ENCODE measurements around the gene BMI1. TPM values are rescaled to one million over a fixed set of nuclear protein-coding genes. Genes with fewer than 3 reads are reported as not detected.

Gene BMI1
- total RNA-seq, 1 experiment from 2014 or later, result 3.4 TPM

DNA sequence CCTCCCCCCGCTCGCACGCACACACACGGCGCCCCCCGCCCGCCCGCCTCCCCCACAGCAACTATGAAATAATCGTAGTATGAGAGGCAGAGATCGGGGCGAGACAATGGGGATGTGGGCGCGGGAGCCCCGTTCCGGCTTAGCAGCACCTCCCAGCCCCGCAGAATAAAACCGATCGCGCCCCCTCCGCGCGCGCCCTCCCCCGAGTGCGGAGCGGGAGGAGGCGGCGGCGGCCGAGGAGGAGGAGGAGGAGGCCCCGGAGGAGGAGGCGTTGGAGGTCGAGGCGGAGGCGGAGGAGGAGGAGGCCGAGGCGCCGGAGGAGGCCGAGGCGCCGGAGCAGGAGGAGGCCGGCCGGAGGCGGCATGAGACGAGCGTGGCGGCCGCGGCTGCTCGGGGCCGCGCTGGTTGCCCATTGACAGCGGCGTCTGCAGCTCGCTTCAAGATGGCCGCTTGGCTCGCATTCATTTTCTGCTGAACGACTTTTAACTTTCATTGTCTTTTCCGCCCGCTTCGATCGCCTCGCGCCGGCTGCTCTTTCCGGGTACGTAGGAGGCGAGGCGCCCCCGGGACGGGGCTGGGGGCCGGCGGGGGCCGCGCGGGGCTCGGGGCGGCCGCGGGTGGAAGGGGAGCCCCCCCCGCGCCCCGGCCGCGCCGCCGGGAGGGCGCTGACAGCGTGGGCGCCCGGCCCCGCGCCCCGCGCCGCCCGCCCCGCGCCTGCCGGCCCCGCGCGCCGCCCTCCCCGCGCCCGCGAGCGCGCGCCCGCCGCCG is 441 bp downstream of the BMI1 start:
- ChIA-PET POLR2A (no interaction called here), CTCF (interaction anchor here (0.6 kb wide), 1 partner anchor 218 kb away, joined by 3 read pairs; no protein-coding TSS in a partner anchor)
- TF ChIP-seq SOX15 (CRISPR knock-in tag; IDR thresholded peaks at IDR 0.05) (no peak), ZNF263 (CRISPR knock-in tag; IDR thresholded peaks at IDR 0.05; ENCODE audit: low read depth) (peak; percentile 78), NFATC4 (CRISPR knock-in tag; IDR thresholded peaks at IDR 0.05) (no peak)
- TF ChIP-seq, protein P1, sequence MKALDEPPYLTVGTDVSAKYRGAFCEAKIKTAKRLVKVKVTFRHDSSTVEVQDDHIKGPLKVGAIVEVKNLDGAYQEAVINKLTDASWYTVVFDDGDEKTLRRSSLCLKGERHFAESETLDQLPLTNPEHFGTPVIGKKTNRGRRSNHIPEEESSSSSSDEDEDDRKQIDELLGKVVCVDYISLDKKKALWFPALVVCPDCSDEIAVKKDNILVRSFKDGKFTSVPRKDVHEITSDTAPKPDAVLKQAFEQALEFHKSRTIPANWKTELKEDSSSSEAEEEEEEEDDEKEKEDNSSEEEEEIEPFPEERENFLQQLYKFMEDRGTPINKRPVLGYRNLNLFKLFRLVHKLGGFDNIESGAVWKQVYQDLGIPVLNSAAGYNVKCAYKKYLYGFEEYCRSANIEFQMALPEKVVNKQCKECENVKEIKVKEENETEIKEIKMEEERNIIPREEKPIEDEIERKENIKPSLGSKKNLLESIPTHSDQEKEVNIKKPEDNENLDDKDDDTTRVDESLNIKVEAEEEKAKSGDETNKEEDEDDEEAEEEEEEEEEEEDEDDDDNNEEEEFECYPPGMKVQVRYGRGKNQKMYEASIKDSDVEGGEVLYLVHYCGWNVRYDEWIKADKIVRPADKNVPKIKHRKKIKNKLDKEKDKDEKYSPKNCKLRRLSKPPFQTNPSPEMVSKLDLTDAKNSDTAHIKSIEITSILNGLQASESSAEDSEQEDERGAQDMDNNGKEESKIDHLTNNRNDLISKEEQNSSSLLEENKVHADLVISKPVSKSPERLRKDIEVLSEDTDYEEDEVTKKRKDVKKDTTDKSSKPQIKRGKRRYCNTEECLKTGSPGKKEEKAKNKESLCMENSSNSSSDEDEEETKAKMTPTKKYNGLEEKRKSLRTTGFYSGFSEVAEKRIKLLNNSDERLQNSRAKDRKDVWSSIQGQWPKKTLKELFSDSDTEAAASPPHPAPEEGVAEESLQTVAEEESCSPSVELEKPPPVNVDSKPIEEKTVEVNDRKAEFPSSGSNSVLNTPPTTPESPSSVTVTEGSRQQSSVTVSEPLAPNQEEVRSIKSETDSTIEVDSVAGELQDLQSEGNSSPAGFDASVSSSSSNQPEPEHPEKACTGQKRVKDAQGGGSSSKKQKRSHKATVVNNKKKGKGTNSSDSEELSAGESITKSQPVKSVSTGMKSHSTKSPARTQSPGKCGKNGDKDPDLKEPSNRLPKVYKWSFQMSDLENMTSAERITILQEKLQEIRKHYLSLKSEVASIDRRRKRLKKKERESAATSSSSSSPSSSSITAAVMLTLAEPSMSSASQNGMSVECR (CRISPR knock-in tag; IDR thresholded peaks at IDR 0.05; ENCODE audit: borderline replicate concordance), result peak; percentile 35; the same call in 1 of the 2 replicates
- peaks cover 87% of the 10 kb centered on the region for H3K27me3 Mint-ChIP-seq (ENCODE audit: low read depth)
- no peak overlapping the region for H3K27ac Mint-ChIP-seq
- peaks cover 63% of the 10 kb centered on the region for H3K4me1 Mint-ChIP-seq
- peak; percentile 69 for DNase-seq (ENCODE audit: low spot score)
- no peaks in the 10 kb centered on the region for H3K9me3 Mint-ChIP-seq
- H3K36me3 Mint-ChIP-seq, result no peaks in the 10 kb centered on the region
- peak; percentile 18 for ATAC-seq
- H3K4me3 Mint-ChIP-seq, result peak overlapping the region; percentile 69

DNA sequence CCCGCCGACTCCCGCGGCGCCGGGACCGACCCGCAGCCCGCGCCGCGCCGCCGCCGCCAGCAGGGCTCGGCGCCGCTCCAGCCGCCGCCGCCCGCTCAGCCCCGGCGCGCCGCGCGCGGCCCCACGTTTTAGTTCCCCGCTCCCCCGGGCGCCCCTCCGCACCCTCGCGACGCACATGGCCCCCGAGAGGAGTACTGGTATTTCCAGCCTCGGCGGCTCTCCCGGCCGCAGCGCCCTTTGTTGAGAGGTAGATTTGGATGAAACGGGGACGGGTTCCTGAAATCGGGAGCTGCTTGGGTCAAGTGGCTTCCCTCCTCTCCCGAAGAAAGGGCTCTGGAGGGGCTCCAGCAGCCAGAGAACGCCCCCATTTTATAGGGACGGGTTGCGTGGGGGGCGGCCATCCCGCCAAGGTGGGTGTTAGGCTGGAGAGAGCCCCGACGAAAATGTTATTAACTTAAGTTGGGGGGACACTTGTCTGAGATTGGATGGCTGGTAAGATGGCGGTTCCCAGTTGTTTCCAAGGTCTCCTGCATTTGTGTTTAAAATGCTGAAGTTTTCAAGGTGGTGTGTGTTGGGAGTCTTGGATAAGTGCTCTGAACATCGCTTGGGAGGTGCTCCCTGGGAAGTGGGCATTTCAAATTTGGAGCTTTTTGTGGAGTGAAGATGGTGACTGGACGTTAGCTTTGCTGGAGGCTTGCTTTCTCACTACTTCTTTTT is 1.2 kb downstream of the BMI1 start:
- peaks cover 87% of the 10 kb centered on the region for H3K27me3 Mint-ChIP-seq (ENCODE audit: low read depth)
- peak; percentile 28 for DNase-seq (ENCODE audit: low spot score)
- ChIA-PET POLR2A (interaction anchor here (0.5 kb wide), 1 partner anchor 29 kb away, joined by 6 read pairs; no protein-coding TSS in a partner anchor), CTCF (no interaction called here)
- H3K9me3 Mint-ChIP-seq, result no peaks in the 10 kb centered on the region
- H3K36me3 Mint-ChIP-seq, result no peaks in the 10 kb centered on the region
- peaks cover 62% of the 10 kb centered on the region for H3K4me1 Mint-ChIP-seq
- no peak for ATAC-seq
- no peak overlapping the region for H3K27ac Mint-ChIP-seq
- H3K4me3 Mint-ChIP-seq, result peak overlapping the region; percentile 74
- TF ChIP-seq TEAD4 (CRISPR knock-in tag; IDR thresholded peaks at IDR 0.05) (no peak), ESRRA (CRISPR knock-in tag; IDR thresholded peaks at IDR 0.05; ENCODE audit: borderline replicate concordance) (no peak), HMGA2 (CRISPR knock-in tag; IDR thresholded peaks at IDR 0.05) (no peak), NFE2L1 (CRISPR knock-in tag; IDR thresholded peaks at IDR 0.05) (no peak), ATF1 (CRISPR knock-in tag; IDR thresholded peaks at IDR 0.05) (no peak), SMAD3 (CRISPR knock-in tag; IDR thresholded peaks at IDR 0.05; ENCODE audit: borderline replicate concordance) (no peak), ZNF232 (CRISPR knock-in tag; IDR thresholded peaks at IDR 0.05) (no peak), FOXJ3 (CRISPR knock-in tag; IDR thresholded peaks at IDR 0.05; ENCODE audit: borderline replicate concordance) (no peak), ZNF423 (CRISPR knock-in tag; IDR thresholded peaks at IDR 0.05) (no peak), TCF7 (CRISPR knock-in tag; IDR thresholded peaks at IDR 0.05; ENCODE audit: low read depth) (no peak), ETV6 (CRISPR knock-in tag; IDR thresholded peaks at IDR 0.05) (no peak), NR3C1 (CRISPR knock-in tag; conservative IDR thresholded peaks at IDR 0.05; ENCODE audit: low read depth) (no peak), SOX15 (CRISPR knock-in tag; IDR thresholded peaks at IDR 0.05) (no peak)
- TF ChIP-seq, protein P2, sequence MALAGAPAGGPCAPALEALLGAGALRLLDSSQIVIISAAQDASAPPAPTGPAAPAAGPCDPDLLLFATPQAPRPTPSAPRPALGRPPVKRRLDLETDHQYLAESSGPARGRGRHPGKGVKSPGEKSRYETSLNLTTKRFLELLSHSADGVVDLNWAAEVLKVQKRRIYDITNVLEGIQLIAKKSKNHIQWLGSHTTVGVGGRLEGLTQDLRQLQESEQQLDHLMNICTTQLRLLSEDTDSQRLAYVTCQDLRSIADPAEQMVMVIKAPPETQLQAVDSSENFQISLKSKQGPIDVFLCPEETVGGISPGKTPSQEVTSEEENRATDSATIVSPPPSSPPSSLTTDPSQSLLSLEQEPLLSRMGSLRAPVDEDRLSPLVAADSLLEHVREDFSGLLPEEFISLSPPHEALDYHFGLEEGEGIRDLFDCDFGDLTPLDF (CRISPR knock-in tag; IDR thresholded peaks at IDR 0.05), result no peak
- TF ChIP-seq, protein P3, sequence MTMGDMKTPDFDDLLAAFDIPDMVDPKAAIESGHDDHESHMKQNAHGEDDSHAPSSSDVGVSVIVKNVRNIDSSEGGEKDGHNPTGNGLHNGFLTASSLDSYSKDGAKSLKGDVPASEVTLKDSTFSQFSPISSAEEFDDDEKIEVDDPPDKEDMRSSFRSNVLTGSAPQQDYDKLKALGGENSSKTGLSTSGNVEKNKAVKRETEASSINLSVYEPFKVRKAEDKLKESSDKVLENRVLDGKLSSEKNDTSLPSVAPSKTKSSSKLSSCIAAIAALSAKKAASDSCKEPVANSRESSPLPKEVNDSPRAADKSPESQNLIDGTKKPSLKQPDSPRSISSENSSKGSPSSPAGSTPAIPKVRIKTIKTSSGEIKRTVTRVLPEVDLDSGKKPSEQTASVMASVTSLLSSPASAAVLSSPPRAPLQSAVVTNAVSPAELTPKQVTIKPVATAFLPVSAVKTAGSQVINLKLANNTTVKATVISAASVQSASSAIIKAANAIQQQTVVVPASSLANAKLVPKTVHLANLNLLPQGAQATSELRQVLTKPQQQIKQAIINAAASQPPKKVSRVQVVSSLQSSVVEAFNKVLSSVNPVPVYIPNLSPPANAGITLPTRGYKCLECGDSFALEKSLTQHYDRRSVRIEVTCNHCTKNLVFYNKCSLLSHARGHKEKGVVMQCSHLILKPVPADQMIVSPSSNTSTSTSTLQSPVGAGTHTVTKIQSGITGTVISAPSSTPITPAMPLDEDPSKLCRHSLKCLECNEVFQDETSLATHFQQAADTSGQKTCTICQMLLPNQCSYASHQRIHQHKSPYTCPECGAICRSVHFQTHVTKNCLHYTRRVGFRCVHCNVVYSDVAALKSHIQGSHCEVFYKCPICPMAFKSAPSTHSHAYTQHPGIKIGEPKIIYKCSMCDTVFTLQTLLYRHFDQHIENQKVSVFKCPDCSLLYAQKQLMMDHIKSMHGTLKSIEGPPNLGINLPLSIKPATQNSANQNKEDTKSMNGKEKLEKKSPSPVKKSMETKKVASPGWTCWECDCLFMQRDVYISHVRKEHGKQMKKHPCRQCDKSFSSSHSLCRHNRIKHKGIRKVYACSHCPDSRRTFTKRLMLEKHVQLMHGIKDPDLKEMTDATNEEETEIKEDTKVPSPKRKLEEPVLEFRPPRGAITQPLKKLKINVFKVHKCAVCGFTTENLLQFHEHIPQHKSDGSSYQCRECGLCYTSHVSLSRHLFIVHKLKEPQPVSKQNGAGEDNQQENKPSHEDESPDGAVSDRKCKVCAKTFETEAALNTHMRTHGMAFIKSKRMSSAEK (CRISPR knock-in tag; IDR thresholded peaks at IDR 0.05; ENCODE audit: borderline replicate concordance), result no peak
- TF ChIP-seq, protein P4, sequence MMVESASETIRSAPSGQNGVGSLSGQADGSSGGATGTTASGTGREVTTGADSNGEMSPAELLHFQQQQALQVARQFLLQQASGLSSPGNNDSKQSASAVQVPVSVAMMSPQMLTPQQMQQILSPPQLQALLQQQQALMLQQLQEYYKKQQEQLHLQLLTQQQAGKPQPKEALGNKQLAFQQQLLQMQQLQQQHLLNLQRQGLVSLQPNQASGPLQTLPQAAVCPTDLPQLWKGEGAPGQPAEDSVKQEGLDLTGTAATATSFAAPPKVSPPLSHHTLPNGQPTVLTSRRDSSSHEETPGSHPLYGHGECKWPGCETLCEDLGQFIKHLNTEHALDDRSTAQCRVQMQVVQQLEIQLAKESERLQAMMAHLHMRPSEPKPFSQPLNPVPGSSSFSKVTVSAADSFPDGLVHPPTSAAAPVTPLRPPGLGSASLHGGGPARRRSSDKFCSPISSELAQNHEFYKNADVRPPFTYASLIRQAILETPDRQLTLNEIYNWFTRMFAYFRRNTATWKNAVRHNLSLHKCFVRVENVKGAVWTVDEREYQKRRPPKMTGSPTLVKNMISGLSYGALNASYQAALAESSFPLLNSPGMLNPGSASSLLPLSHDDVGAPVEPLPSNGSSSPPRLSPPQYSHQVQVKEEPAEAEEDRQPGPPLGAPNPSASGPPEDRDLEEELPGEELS (CRISPR knock-in tag; IDR thresholded peaks at IDR 0.05), result no peak
- TF ChIP-seq, protein P5, sequence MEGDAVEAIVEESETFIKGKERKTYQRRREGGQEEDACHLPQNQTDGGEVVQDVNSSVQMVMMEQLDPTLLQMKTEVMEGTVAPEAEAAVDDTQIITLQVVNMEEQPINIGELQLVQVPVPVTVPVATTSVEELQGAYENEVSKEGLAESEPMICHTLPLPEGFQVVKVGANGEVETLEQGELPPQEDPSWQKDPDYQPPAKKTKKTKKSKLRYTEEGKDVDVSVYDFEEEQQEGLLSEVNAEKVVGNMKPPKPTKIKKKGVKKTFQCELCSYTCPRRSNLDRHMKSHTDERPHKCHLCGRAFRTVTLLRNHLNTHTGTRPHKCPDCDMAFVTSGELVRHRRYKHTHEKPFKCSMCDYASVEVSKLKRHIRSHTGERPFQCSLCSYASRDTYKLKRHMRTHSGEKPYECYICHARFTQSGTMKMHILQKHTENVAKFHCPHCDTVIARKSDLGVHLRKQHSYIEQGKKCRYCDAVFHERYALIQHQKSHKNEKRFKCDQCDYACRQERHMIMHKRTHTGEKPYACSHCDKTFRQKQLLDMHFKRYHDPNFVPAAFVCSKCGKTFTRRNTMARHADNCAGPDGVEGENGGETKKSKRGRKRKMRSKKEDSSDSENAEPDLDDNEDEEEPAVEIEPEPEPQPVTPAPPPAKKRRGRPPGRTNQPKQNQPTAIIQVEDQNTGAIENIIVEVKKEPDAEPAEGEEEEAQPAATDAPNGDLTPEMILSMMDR (IDR thresholded peaks at IDR 0.05), result no peak
